Tibial nerve (tissue), 4 donors: ENCODE data around the gene GNAQ.

Experiments
- CTCF ChIP-seq, 5 experiments: fragments of 200-600 bp in 3 of 5; fragments of 450-650 bp in 2 of 5; sonication (generic) in 3 of 5; IDR thresholded peaks; one replicate each; pipeline ENCODE4 v1.5.1; 2016 to 2019; ENCODE audit warnings: antibody characterized with exemption in 5 of 5, mild to moderate bottlenecking in 3 of 5, moderate library complexity in 2 of 5
- EP300 ChIP-seq, 2 donors: sonication (generic); formaldehyde crosslinking; IDR thresholded peaks; one replicate each; pipeline ENCODE4 v1.6.1; 2017; ENCODE audit warnings: antibody characterized with exemption in 2 of 2, mild to moderate bottlenecking in 1 of 2
- POLR2A ChIP-seq, 2 donors: fragments of 450-650 bp; IDR thresholded peaks; one replicate each; pipeline ENCODE4 v1.6.1; 2017; ENCODE audit warnings: antibody characterized with exemption in 2 of 2, mild to moderate bottlenecking in 2 of 2, moderate library complexity in 2 of 2

- TF ChIP-seq POLR2A (IDR thresholded peaks at IDR 0.05): no peak
- TF ChIP-seq CTCF (IDR thresholded peaks at IDR 0.05): no peak
- TF ChIP-seq EP300 (IDR thresholded peaks at IDR 0.05): no peak
Measured at GRCh38 chr9:77983320-77983662, 48.3 kb downstream of the GNAQ start.
